H1 (cell line): Measurements from ENCODE around the gene CASS4. TPM values are rescaled to one million over a fixed set of nuclear protein-coding genes. Genes with fewer than 3 reads are reported as not detected.

Source experiments
- CTCF ChIA-PET: fragments of 300-600 bp; sonication (Branson Sonifier 250); formaldehyde crosslinking; loops from one replicate; lab custom pipeline; 2021; ENCODE audit not compliant: partially characterized antibody; lab: Charles Lee
- POLR2A ChIA-PET: fragments of 300-600 bp; sonication (Branson Sonifier 250); formaldehyde crosslinking; loops from one replicate; lab custom pipeline; 2021; ENCODE audit warnings: inconsistent platforms; ENCODE audit not compliant: partially characterized antibody; lab: Charles Lee
- DNase-seq, 2 experiments: peaks; one replicate each; pipeline versions ENCODE4 v3.0.0 to v3.0.0-alpha.2; 2010 to 2022; ENCODE audit warnings: low spot score in 2 of 2, low read depth in 1 of 2, mixed read lengths in 1 of 2
- FAIRE-seq: peaks from 2 replicates; lab custom pipeline; 2011; peaks lifted over from hg19 to GRCh38; lab: Jason Lieb, UNC
- H2AFZ ChIP-seq: 2 replicates; pipeline ENCODE4 v1.8.1; 2012; ENCODE audit warnings: low read length, inconsistent platforms
- H2AK5ac ChIP-seq: 2 replicates; pipeline ENCODE4 v1.6.1; 2013; ENCODE audit warnings: low read depth, low read length
- H2BK120ac ChIP-seq: replicated peaks from 2 replicates; pipeline ENCODE3; 2013; ENCODE audit warnings: low read depth, low read length, inconsistent platforms
- H2BK12ac ChIP-seq: 2 replicates; pipeline ENCODE4 v1.6.1; 2013; ENCODE audit warnings: low read depth, low read length
- H2BK15ac ChIP-seq: 2 replicates; pipeline ENCODE4 v1.6.1; 2013; ENCODE audit warnings: low read length
- H2BK20ac ChIP-seq: 2 replicates; pipeline ENCODE4 v1.6.1; 2013; ENCODE audit warnings: low read length
- H2BK5ac ChIP-seq: 2 replicates; pipeline ENCODE4 v1.6.1; 2013; ENCODE audit warnings: low read depth, low read length
- H3K14ac ChIP-seq: 2 replicates; pipeline ENCODE4 v1.6.1; 2013; ENCODE audit warnings: inconsistent platforms; ENCODE audit not compliant: insufficient read length
- H3K18ac ChIP-seq: 2 replicates; pipeline ENCODE4 v1.6.1; 2013; ENCODE audit warnings: low read length; ENCODE audit errors: extremely low read depth
- H3K23ac ChIP-seq: 2 replicates; pipeline ENCODE4 v1.6.1; 2013; ENCODE audit warnings: inconsistent platforms; ENCODE audit not compliant: insufficient read length
- H3K23me2 ChIP-seq: 2 replicates; pipeline ENCODE4 v1.6.1; 2013; ENCODE audit warnings: low read depth, low read length
- H3K27ac ChIP-seq: 2 replicates; pipeline ENCODE4 v1.6.1; 2011; ENCODE audit warnings: low read depth, low read length, inconsistent platforms
- H3K27me3 ChIP-seq, 4 experiments: replicated peaks in 1 of 4; 1 replicate in 1 of 4; 2 replicates in 3 of 4; pipeline versions ENCODE4 v1.6.1 to v1.8.1; 2011 to 2013; ENCODE audit warnings: low read length in 3 of 4, mild to moderate bottlenecking in 3 of 4, inconsistent platforms in 2 of 4, mixed read lengths in 2 of 4, moderate library complexity in 1 of 4; ENCODE audit not compliant: control insufficient read depth in 3 of 4, insufficient read depth in 3 of 4; ENCODE audit errors: extremely low read depth in 1 of 4
- H3K36me3 ChIP-seq, 4 experiments: 2 replicates each; pipeline versions ENCODE4 v1.6.1 to v1.8.1; 2011 to 2013; ENCODE audit warnings: mild to moderate bottlenecking in 4 of 4, low read length in 3 of 4, moderate library complexity in 2 of 4, control low read depth in 1 of 4, inconsistent platforms in 1 of 4; ENCODE audit not compliant: insufficient read depth in 4 of 4, control insufficient read depth in 2 of 4
- H3K4ac ChIP-seq: replicated peaks from 2 replicates; pipeline ENCODE3; 2013; ENCODE audit warnings: low read length, low read depth, mixed read lengths, inconsistent platforms; ENCODE audit not compliant: insufficient read length
- H3K4me1 ChIP-seq, 4 experiments: replicated peaks in 1 of 4; 1 replicate in 1 of 4; 2 replicates in 3 of 4; pipeline versions ENCODE4 v1.6.1 to v1.8.1; 2011 to 2013; ENCODE audit warnings: low read length in 3 of 4, inconsistent platforms in 2 of 4, mixed read lengths in 1 of 4; ENCODE audit not compliant: insufficient read depth in 4 of 4, control insufficient read depth in 3 of 4
- H3K4me2 ChIP-seq, 2 experiments: 2 replicates each; pipeline versions ENCODE4 v1.6.1 to v1.8.1; 2011 to 2013; ENCODE audit warnings: low read depth in 2 of 2, low read length in 2 of 2, control low read depth in 1 of 2, inconsistent platforms in 1 of 2, mild to moderate bottlenecking in 1 of 2; ENCODE audit not compliant: insufficient read depth in 1 of 2
- H3K4me3 ChIP-seq, 4 experiments: fragments of 200-600, 300-600 bp in 1 of 4; sonication (generic), shearing (Covaris generic), sonication (Bioruptor Twin) in 1 of 4; 2 replicates each; pipeline versions ENCODE4 v1.5.1 to v1.8.1; 2011 to 2016; ENCODE audit warnings: low read length in 4 of 4, low read depth in 3 of 4, control low read depth in 2 of 4, inconsistent platforms in 2 of 4, mild to moderate bottlenecking in 2 of 4, mixed read lengths in 1 of 4, moderate library complexity in 1 of 4; ENCODE audit not compliant: insufficient read depth in 2 of 4; ENCODE audit errors: extremely low read depth in 1 of 4
- H3K56ac ChIP-seq: replicated peaks from 2 replicates; pipeline ENCODE3; 2013; ENCODE audit warnings: low read depth, mild to moderate bottlenecking, mixed read lengths, low read length, inconsistent platforms; ENCODE audit not compliant: insufficient read length
- H3K79me1 ChIP-seq: 2 replicates; pipeline ENCODE4 v1.6.1; 2013; ENCODE audit warnings: low read depth, low read length, control low read depth
- H3K79me2 ChIP-seq, 2 experiments: 2 replicates each; pipeline versions ENCODE4 v1.6.1 to v1.8.1; 2012 to 2013; ENCODE audit warnings: low read length in 2 of 2, mild to moderate bottlenecking in 2 of 2, inconsistent platforms in 1 of 2; ENCODE audit not compliant: insufficient read depth in 2 of 2, control insufficient read depth in 1 of 2
- H3K9ac ChIP-seq, 4 experiments: replicated peaks in 1 of 4; 1 replicate in 1 of 4; 2 replicates in 3 of 4; pipeline versions ENCODE4 v1.6.1 to v1.8.1; 2011 to 2013; ENCODE audit warnings: low read depth in 3 of 4, low read length in 3 of 4, control low read depth in 2 of 4, mild to moderate bottlenecking in 2 of 4, moderate library complexity in 2 of 4, inconsistent platforms in 1 of 4; ENCODE audit errors: extremely low read depth in 1 of 4
- H3K9me3 ChIP-seq, 2 experiments: 2 replicates each; pipeline versions ENCODE4 v1.6.1 to v1.8.1; 2012 to 2013; ENCODE audit warnings: mild to moderate bottlenecking in 2 of 2, moderate library complexity in 2 of 2, control low read depth in 1 of 2, inconsistent platforms in 1 of 2, low read depth in 1 of 2, low read length in 1 of 2, mixed read lengths in 1 of 2; ENCODE audit not compliant: insufficient read depth in 2 of 2
- H4K20me1 ChIP-seq, 2 experiments: replicated peaks in 1 of 2; 2 replicates each; pipeline versions ENCODE3 to v1.8.1; 2011 to 2013; ENCODE audit warnings: inconsistent platforms in 2 of 2, low read length in 2 of 2, mild to moderate bottlenecking in 1 of 2; ENCODE audit not compliant: insufficient read depth in 2 of 2, control insufficient read depth in 1 of 2
- H4K5ac ChIP-seq: 2 replicates; pipeline ENCODE4 v1.6.1; 2013; ENCODE audit warnings: low read length, low read depth, mixed read lengths, inconsistent platforms; ENCODE audit not compliant: insufficient read length
- H4K8ac ChIP-seq: 2 replicates; pipeline ENCODE4 v1.8.0; 2013; ENCODE audit warnings: mild to moderate bottlenecking, moderate library complexity, low read length, inconsistent platforms; ENCODE audit not compliant: insufficient read depth; ENCODE audit errors: extremely low read depth
- H4K91ac ChIP-seq: replicated peaks from 2 replicates; pipeline ENCODE3; 2013; ENCODE audit warnings: low read length, mixed read lengths, inconsistent platforms; ENCODE audit not compliant: insufficient read length
- ATF2 ChIP-seq: IDR thresholded peaks from 2 replicates; pipeline ENCODE4 v1.6.1; 2012; ENCODE audit warnings: low read length, inconsistent platforms
- BACH1 ChIP-seq: IDR thresholded peaks from 2 replicates; pipeline ENCODE4 v1.6.1; 2012; ENCODE audit warnings: low read length, improper control_type of control experiment
- BRCA1 ChIP-seq: IDR thresholded peaks from 2 replicates; pipeline ENCODE4 v1.6.1; 2012; ENCODE audit warnings: low read depth, low read length, improper control_type of control experiment
- JUN ChIP-seq: IDR thresholded peaks from 2 replicates; pipeline ENCODE4 v1.6.1; 2011; ENCODE audit warnings: low read depth, mild to moderate bottlenecking, improper control_type of control experiment, low read length
- JUND ChIP-seq: IDR thresholded peaks from 2 replicates; pipeline ENCODE4 v1.6.1; 2011; ENCODE audit warnings: mild to moderate bottlenecking, improper control_type of control experiment, low read length
- NANOG ChIP-seq: IDR thresholded peaks from 2 replicates; pipeline ENCODE4 v1.6.1; 2011; ENCODE audit warnings: low read length, low read depth, mild to moderate bottlenecking, inconsistent platforms; ENCODE audit not compliant: insufficient read depth, poor library complexity, severe bottlenecking
- NRF1 ChIP-seq: IDR thresholded peaks from 2 replicates; pipeline ENCODE4 v1.6.1; 2011; ENCODE audit warnings: mild to moderate bottlenecking, low read depth, low read length, improper control_type of control experiment
- TBP ChIP-seq: IDR thresholded peaks from 2 replicates; pipeline ENCODE4 v1.6.1; 2011; ENCODE audit warnings: low read depth, low read length, improper control_type of control experiment
- WGBS, 2 experiments: shearing (Covaris generic) in 1 of 2; methylation state at CpG; one replicate each; pipeline versions ENCODE4 v1.1.6 to v1.1.7; 2013 to 2015; ENCODE audit warnings: low lambda C conversion rate in 2 of 2, mixed read lengths in 2 of 2, inconsistent platforms in 1 of 2, low coverage in 1 of 2, missing lambda C conversion rate in 1 of 2; ENCODE audit not compliant: insufficient replicate concordance in 2 of 2, insufficient coverage in 1 of 2, insufficient read length in 1 of 2; ENCODE audit errors: extremely low coverage in 1 of 2, missing lambda C conversion rate in 1 of 2; 5-methylcytosine and 5-hydroxymethylcytosine counted together
- polyA plus RNA-seq, 7 experiments: library from polyadenylated mRNA; depleted of rRNA in 3 of 7; stranded (reverse) in 5 of 7; unstranded in 2 of 7; fragments of >200 nt in 5 of 7; fragments of 200-250 nt in 2 of 7; gene quantifications; 1 replicate in 5 of 7; 2 replicates in 1 of 7; 4 replicates in 1 of 7; pipeline versions ENCODE4 v1.2.1 to v1.2.3, GENCODE V29; 2011 to 2013; ENCODE audit warnings: missing spikeins in 2 of 7, mixed read lengths in 2 of 7
- total RNA-seq: library from RNA; stranded (reverse); fragmentation: NEBNext Ultra II Directional; extraction: Animal tissue kit (Norgen Biotek cat#: 25700); gene quantifications from 2 replicates; pipeline ENCODE4 v1.2.1, GENCODE V29; 2021

The CASS4 gene
- total and polyA plus RNA-seq, 2 of the 8 experiments (the other 6 are each of a cell fraction or from before 2014, with no cell fraction given) = not detected

- Histone ChIP-seq H4K5ac (no peak overlapping the region), H3K14ac (no peak overlapping the region), H2BK15ac (no peak overlapping the region), H2BK20ac (no peak overlapping the region), H2AFZ (no peak overlapping the region), H4K8ac (no peak overlapping the region), H3K27me3 (peaks cover 0 to 1% (median 0%) of the 10 kb centered on the region in 4 experiments; a peak in 2 of 7 replicates), H3K23ac (no peak overlapping the region), H2AK5ac (no peak overlapping the region), H2BK5ac (no peak overlapping the region), H3K4me1 (no peaks in the 10 kb centered on the region), H3K4me2 (no peak overlapping the region), H3K4me3 (no peak overlapping the region), H3K4ac (no peak overlapping the region), H2BK120ac (no peak overlapping the region), H3K18ac (no peak overlapping the region), H3K36me3 (no peaks in the 10 kb centered on the region), H4K91ac (no peak overlapping the region), H2BK12ac (no peak overlapping the region), H3K27ac (no peak overlapping the region), H3K9me3 (no peaks in the 10 kb centered on the region), H3K9ac (no peak overlapping the region), H3K56ac (no peak overlapping the region), H3K79me1 (no peaks in the 10 kb centered on the region), H4K20me1 (peaks cover 0 to 1% of the 10 kb centered on the region in 2 experiments), H3K79me2 (no peaks in the 10 kb centered on the region), H3K23me2 (no peaks in the 10 kb centered on the region)
- no peak for FAIRE-seq
- no peak for DNase-seq
- POLR2A ChIA-PET = no interaction called here
- CTCF ChIA-PET = interaction anchor here (2.0 kb wide), 1 partner anchor 122 kb away, joined by 6 read pairs; no protein-coding TSS in a partner anchor
- WGBS, 2 experiments = 88% methylated on average over 5 of the region's 5 CpGs; no CpG with 5 or more reads in 1 of the 2 experiments
- no peak for TF ChIP-seq JUN
- TF ChIP-seq NANOG = no peak
- no peak for TF ChIP-seq TBP
- TF ChIP-seq NRF1 = no peak
- no peak for TF ChIP-seq BACH1
- TF ChIP-seq ATF2 = no peak
- no peak for TF ChIP-seq JUND
- no peak for TF ChIP-seq BRCA1
Observed at GRCh38 chr20:56428410-56428809, 16.4 kb downstream of the CASS4 start.
